Lower leg skin (tissue), 3 donors: ENCODE results near the gene MAPK9.

ENCODE experiments used
- CTCF ChIP-seq, 3 donors: fragments of 450-650 bp; IDR thresholded peaks; one replicate each; pipeline ENCODE4 v1.5.1; 2016; ENCODE audit warnings: antibody characterized with exemption in 3 of 3, mild to moderate bottlenecking in 3 of 3, moderate library complexity in 2 of 3
- POLR2A ChIP-seq, 2 donors: fragments of 450-650 bp; IDR thresholded peaks; one replicate each; pipeline ENCODE4 v1.6.1; 2016 to 2017; ENCODE audit warnings: antibody characterized with exemption in 2 of 2, mild to moderate bottlenecking in 1 of 2, moderate library complexity in 1 of 2

- TF ChIP-seq CTCF (IDR thresholded peaks at IDR 0.05) (no peak), POLR2A (IDR thresholded peaks at IDR 0.05) (no peak)
Observed at GRCh38 chr5:180233729-180234128, 58.2 kb downstream of the MAPK9 start.
